HUES48 (cell line): ENCODE measurements around the gene VGLL1.

Source experiments
- H3K27ac ChIP-seq: one replicate; pipeline ENCODE4 v1.7.0; 2013; ENCODE audit warnings: low read depth, low read length, inconsistent platforms
- H3K27me3 ChIP-seq: 2 replicates; pipeline ENCODE4 v1.6.1; 2013; ENCODE audit warnings: mild to moderate bottlenecking, low read length; ENCODE audit not compliant: control insufficient read depth, insufficient read depth
- H3K36me3 ChIP-seq: 2 replicates; pipeline ENCODE4 v1.6.1; 2013; ENCODE audit warnings: low read length; ENCODE audit not compliant: control insufficient read depth, insufficient read depth
- H3K4me1 ChIP-seq: 2 replicates; pipeline ENCODE4 v1.6.1; 2013; ENCODE audit warnings: mild to moderate bottlenecking, low read length; ENCODE audit not compliant: control insufficient read depth, insufficient read depth
- H3K4me3 ChIP-seq: 2 replicates; pipeline ENCODE4 v1.5.1; 2013; ENCODE audit warnings: mild to moderate bottlenecking, low read depth, low read length
- H3K9ac ChIP-seq: 2 replicates; pipeline ENCODE4 v1.6.1; 2013; ENCODE audit warnings: mild to moderate bottlenecking, low read depth, low read length, moderate library complexity
- H3K9me3 ChIP-seq: 2 replicates; pipeline ENCODE4 v1.6.1; 2013; ENCODE audit warnings: low read length; ENCODE audit not compliant: control insufficient read depth, insufficient read depth

VGLL1 gene

GRCh38 chrX:136531951-136532350, at the start of gene VGLL1:
Gene VGLL1 (plus strand): TSS chrX:136532215. CDS start chrX:136536021, 3,806 bp downstream.
- Histone ChIP-seq H3K27me3 (peaks cover 6% of the 10 kb centered on the region; the same call in 1 of the 2 replicates), H3K4me3 (no peak within 1 kb of the TSS), H3K9me3 (no peaks in the 10 kb centered on the region), H3K9ac (no peak within 1 kb of the TSS), H3K4me1 (no peaks in the 10 kb centered on the region), H3K27ac (peak within 1 kb of the TSS; percentile 15), H3K36me3 (no peaks in the 10 kb centered on the region)

- Histone ChIP-seq H3K27ac (no peak within 1 kb of the TSS), H3K27me3 (peaks cover 11% of the 10 kb centered on the region; the same call in 1 of the 2 replicates), H3K36me3 (no peaks in the 10 kb centered on the region), H3K9me3 (no peaks in the 10 kb centered on the region), H3K9ac (no peak within 1 kb of the TSS), H3K4me3 (no peak within 1 kb of the TSS), H3K4me1 (no peaks in the 10 kb centered on the region)
Observed at GRCh38 chrX:136487647-136488046, 44.4 kb upstream of the VGLL1 start, which contains the start of gene BRS3. Gene BRS3 (plus strand): TSS chrX:136487947. CDS start chrX:136488115, 168 bp downstream.

- H3K4me1 ChIP-seq: no peaks in the 10 kb centered on the region
- no peak overlapping the region for H3K27ac ChIP-seq
- H3K27me3 ChIP-seq: 0 out of 2 replicates have a peak, but pooled peaks cover 9% of the 10 kb centered on the region
- H3K4me3 ChIP-seq: no peak overlapping the region
- no peaks in the 10 kb centered on the region for H3K36me3 ChIP-seq
- H3K9me3 ChIP-seq: no peaks in the 10 kb centered on the region
- no peak overlapping the region for H3K9ac ChIP-seq
Observed at GRCh38 chrX:136488706-136489105, 43.3 kb upstream of the VGLL1 start.

GRCh38 chrX:136491832-136492231, 40.2 kb upstream of the VGLL1 start:
- no peaks in the 10 kb centered on the region for H3K9me3 ChIP-seq
- no peak overlapping the region for H3K9ac ChIP-seq
- H3K27me3 ChIP-seq: no peaks in the 10 kb centered on the region
- H3K4me3 ChIP-seq: no peak overlapping the region
- no peaks in the 10 kb centered on the region for H3K4me1 ChIP-seq
- H3K27ac ChIP-seq: no peak overlapping the region
- H3K36me3 ChIP-seq: no peaks in the 10 kb centered on the region

GRCh38 chrX:136493011-136493410, 39.0 kb upstream of the VGLL1 start:
- no peaks in the 10 kb centered on the region for H3K4me1 ChIP-seq
- H3K27me3 ChIP-seq: no peaks in the 10 kb centered on the region
- no peaks in the 10 kb centered on the region for H3K36me3 ChIP-seq
- no peaks in the 10 kb centered on the region for H3K9me3 ChIP-seq
- no peak overlapping the region for H3K27ac ChIP-seq
- no peak overlapping the region for H3K4me3 ChIP-seq
- H3K9ac ChIP-seq: no peak overlapping the region

GRCh38 chrX:136495043-136495442, 37.0 kb upstream of the VGLL1 start:
- Histone ChIP-seq H3K27ac (no peak overlapping the region), H3K9ac (no peak overlapping the region), H3K4me3 (no peak overlapping the region), H3K36me3 (peaks cover 7% of the 10 kb centered on the region), H3K9me3 (no peaks in the 10 kb centered on the region), H3K4me1 (no peaks in the 10 kb centered on the region), H3K27me3 (no peaks in the 10 kb centered on the region)

- peaks cover 19% of the 10 kb centered on the region for H3K36me3 ChIP-seq
- H3K9ac ChIP-seq: peak overlapping the region; percentile 69
- H3K27ac ChIP-seq: peak overlapping the region; percentile 96
- H3K4me3 ChIP-seq: peak overlapping the region; percentile 80
- H3K4me1 ChIP-seq: no peaks in the 10 kb centered on the region
- H3K27me3 ChIP-seq: no peaks in the 10 kb centered on the region
- H3K9me3 ChIP-seq: no peaks in the 10 kb centered on the region
Observed at GRCh38 chrX:136496186-136496763, 35.7 kb upstream of the VGLL1 start.

GRCh38 chrX:136496764-136497555, 35.1 kb upstream of the VGLL1 start:
- peak overlapping the region; percentile 80 for H3K4me3 ChIP-seq
- peak overlapping the region; percentile 96 for H3K27ac ChIP-seq
- no peaks in the 10 kb centered on the region for H3K4me1 ChIP-seq
- peaks cover 25% of the 10 kb centered on the region for H3K36me3 ChIP-seq
- no peaks in the 10 kb centered on the region for H3K27me3 ChIP-seq
- no peaks in the 10 kb centered on the region for H3K9me3 ChIP-seq
- peak overlapping the region; percentile 83 for H3K9ac ChIP-seq

GRCh38 chrX:136497556-136498052, 34.4 kb upstream of the VGLL1 start, which contains the start of gene HTATSF1:
Gene HTATSF1 (plus strand): TSS chrX:136497592. CDS start chrX:136497685, 93 bp downstream.
- Histone ChIP-seq H3K4me3 (peak within 1 kb of the TSS; percentile 80), H3K27me3 (no peaks in the 10 kb centered on the region), H3K36me3 (peaks cover 31% of the 10 kb centered on the region), H3K4me1 (no peaks in the 10 kb centered on the region), H3K9ac (peak within 1 kb of the TSS; percentile 83), H3K9me3 (no peaks in the 10 kb centered on the region), H3K27ac (peak within 1 kb of the TSS; percentile 96)

GRCh38 chrX:136519069-136519468, 12.9 kb upstream of the VGLL1 start:
- no peak overlapping the region for H3K4me3 ChIP-seq
- H3K36me3 ChIP-seq: no peaks in the 10 kb centered on the region
- H3K9me3 ChIP-seq: no peaks in the 10 kb centered on the region
- H3K4me1 ChIP-seq: no peaks in the 10 kb centered on the region
- no peaks in the 10 kb centered on the region for H3K27me3 ChIP-seq
- no peak overlapping the region for H3K27ac ChIP-seq
- no peak overlapping the region for H3K9ac ChIP-seq

- Histone ChIP-seq H3K9me3 (no peaks in the 10 kb centered on the region; the same call in 1 of the 2 replicates), H3K27me3 (peaks cover 4% of the 10 kb centered on the region; the same call in 1 of the 2 replicates), H3K4me3 (no peak overlapping the region), H3K27ac (no peak overlapping the region), H3K9ac (no peak overlapping the region), H3K36me3 (no peaks in the 10 kb centered on the region), H3K4me1 (no peaks in the 10 kb centered on the region)
Observed at GRCh38 chrX:136523770-136524169, 8.2 kb upstream of the VGLL1 start.
